HG02884 (cell line): ENCODE measurements around the gene MFSD12.
"Not testable (repeated sequence)": the region's sequence is repeated elsewhere in the genome, so short reads cannot be mapped to it uniquely, and the experiment has no call there.

ENCODE experiments used
- ATAC-seq: cut with Tn5 transposase; IDR thresholded peaks from one replicate; pipeline ENCODE4 v1.9.1; 2021; ENCODE audit warnings: mild to moderate bottlenecking, moderate library complexity; ENCODE audit not compliant: unreplicated experiment

The MFSD12 gene

GRCh38 chr19:3538965-3539755, 18.2 kb downstream of the MFSD12 start, which contains the start of gene TEKTIP1:
TSS of gene TEKTIP1 (plus strand) at chr19:3539174. CDS start at chr19:3539178, 4 bp downstream.
- no peak for ATAC-seq

GRCh38 chr19:3538258-3538929, 19.0 kb downstream of the MFSD12 start:
- no peak for ATAC-seq

GRCh38 chr19:3537438-3538240, 19.7 kb downstream of the MFSD12 start:
- ATAC-seq = no peak

- no peak for ATAC-seq
Measured at GRCh38 chr19:3537101-3537437, 20.3 kb downstream of the MFSD12 start.

GRCh38 chr19:3536429-3537100, 20.8 kb downstream of the MFSD12 start:
- ATAC-seq = no peak

GRCh38 chr19:3535981-3536380, 21.4 kb downstream of the MFSD12 start:
- no peak for ATAC-seq

- no peak for ATAC-seq
Measured at GRCh38 chr19:3535563-3535965, 21.8 kb downstream of the MFSD12 start.

GRCh38 chr19:3535235-3535535, 22.2 kb downstream of the MFSD12 start:
- no peak for ATAC-seq

- no peak for ATAC-seq
Measured at GRCh38 chr19:3534375-3535234, 22.8 kb downstream of the MFSD12 start.

GRCh38 chr19:3533563-3534216, 23.7 kb downstream of the MFSD12 start:
- ATAC-seq = no peak

- ATAC-seq = no peak
Measured at GRCh38 chr19:3533033-3533432, 24.4 kb downstream of the MFSD12 start.

GRCh38 chr19:3532154-3532786, 25.1 kb downstream of the MFSD12 start:
- ATAC-seq = no peak

- ATAC-seq = no peak
Measured at GRCh38 chr19:3531716-3532115, 25.7 kb downstream of the MFSD12 start.

- ATAC-seq = no peak
Measured at GRCh38 chr19:3530389-3530788, 27.0 kb downstream of the MFSD12 start.

- ATAC-seq = not testable (repeated sequence)
Measured at GRCh38 chr19:3529299-3529698, 28.1 kb downstream of the MFSD12 start.

GRCh38 chr19:3528539-3529211, 28.7 kb downstream of the MFSD12 start:
- ATAC-seq = no peak

GRCh38 chr19:3528080-3528479, 29.3 kb downstream of the MFSD12 start:
- ATAC-seq = no peak

- no peak for ATAC-seq
Measured at GRCh38 chr19:3527238-3527910, 30.0 kb downstream of the MFSD12 start.
